Activated CD8-positive, alpha-beta T cell treated with anti-CD3 and anti-CD28 coated beads for 36 hours (primary cell): Measurements from ENCODE around the gene SLX4IP. TPM values are rescaled to one million over a fixed set of nuclear protein-coding genes. Genes with fewer than 3 reads are reported as not detected.
A peak's percentile ranks its signal among the peaks of the same experiment; 100 is the strongest.

Experiments
- ATAC-seq: fragments of 200-7000 bp; cut with Tn5 transposase; one replicate; pipeline ENCODE4 v1.10.0; 2021; ENCODE audit warnings: mild to moderate bottlenecking, moderate library complexity
- CTCF ChIA-PET: fragments of 350-600 bp; sonication (Branson Sonifier 250); formaldehyde crosslinking; loops from one replicate; lab custom pipeline; 2021; ENCODE audit warnings: antibody characterized with exemption; lab: Charles Lee
- POLR2A ChIA-PET: fragments of 350-600 bp; sonication (Branson Sonifier 250); formaldehyde crosslinking; loops from one replicate; lab custom pipeline; 2021; ENCODE audit warnings: antibody characterized with exemption; lab: Charles Lee
- DNase-seq: peaks from one replicate; pipeline ENCODE4 v3.0.0-alpha.2; 2020
- H3K27ac Mint-ChIP-seq: one replicate; pipeline ENCODE4 v1.8.0; 2021; ENCODE audit warnings: mild to moderate bottlenecking, mixed read lengths
- H3K27me3 Mint-ChIP-seq: one replicate; pipeline ENCODE4 v1.8.0; 2021; ENCODE audit warnings: mixed read lengths
- H3K36me3 Mint-ChIP-seq: one replicate; pipeline ENCODE4 v1.8.0; 2021; ENCODE audit warnings: low read depth, mixed read lengths
- H3K4me1 Mint-ChIP-seq: one replicate; pipeline ENCODE4 v1.8.0; 2021; ENCODE audit warnings: low read depth, mixed read lengths
- H3K4me3 Mint-ChIP-seq: one replicate; pipeline ENCODE4 v1.8.0; 2021; ENCODE audit warnings: mild to moderate bottlenecking, moderate library complexity, mixed read lengths
- H3K9me3 Mint-ChIP-seq: one replicate; pipeline ENCODE4 v1.8.0; 2021; ENCODE audit warnings: mixed read lengths
- CTCF ChIP-seq: fragments of 200-600 bp; IDR thresholded peaks from one replicate; pipeline ENCODE4 v1.8.0; 2022; ENCODE audit warnings: antibody characterized with exemption, mild to moderate bottlenecking
- intact Hi-C: fragments of 100-400 bp; cut with micrococcal nuclease; formaldehyde crosslinking; loops from one replicate; pipeline ENCODE4 v1.10.0; 2022
- total RNA-seq, 2 experiments: library from RNA; stranded (reverse); gene quantifications; one replicate each; pipeline ENCODE4 v1.2.3, GENCODE V29; 2021

The SLX4IP gene
- total RNA-seq, 2 experiments from 2014 or later = 6.5 to 7.3 TPM

GRCh38 chr20:10565922-10566897 is 131.1 kb downstream of the SLX4IP start:
- H3K36me3 Mint-ChIP-seq = peaks cover 48% of the 10 kb centered on the region
- peaks cover 23% of the 10 kb centered on the region for H3K4me1 Mint-ChIP-seq
- intact Hi-C loops = no loop called here
- ChIA-PET CTCF (no interaction called here), POLR2A (interaction anchor here (0.6 kb wide), 1 partner anchor 10 kb away, joined by 3 read pairs; no protein-coding TSS in a partner anchor)
- H3K27ac Mint-ChIP-seq = no peak overlapping the region
- H3K9me3 Mint-ChIP-seq = no peaks in the 10 kb centered on the region
- ATAC-seq = no peak
- no peak for DNase-seq
- no peak overlapping the region for H3K4me3 Mint-ChIP-seq
- no peaks in the 10 kb centered on the region for H3K27me3 Mint-ChIP-seq
- TF ChIP-seq CTCF = no peak

- Mint-ChIP-seq H3K4me3 (no peak overlapping the region), H3K4me1 (peaks cover 25% of the 10 kb centered on the region), H3K9me3 (no peaks in the 10 kb centered on the region), H3K36me3 (peaks cover 36% of the 10 kb centered on the region), H3K27me3 (no peaks in the 10 kb centered on the region), H3K27ac (no peak overlapping the region)
- CTCF ChIA-PET = no interaction called here
- intact Hi-C loops = no loop called here
- no peak for DNase-seq
- peak; percentile 53 for ATAC-seq
- POLR2A ChIA-PET = interaction anchor here (0.6 kb wide), 3 partner anchors 120 to 595 kb away, joined by 3 to 4 read pairs (median 3); no protein-coding TSS in a partner anchor
- no peak for TF ChIP-seq CTCF
Observed at GRCh38 chr20:10568032-10568431, 132.9 kb downstream of the SLX4IP start.

GRCh38 chr20:10571313-10571815 is 136.3 kb downstream of the SLX4IP start:
- peaks cover 29% of the 10 kb centered on the region for H3K36me3 Mint-ChIP-seq
- no peak for TF ChIP-seq CTCF
- peaks cover 12% of the 10 kb centered on the region for H3K4me1 Mint-ChIP-seq
- no peak overlapping the region for H3K27ac Mint-ChIP-seq
- no peak overlapping the region for H3K4me3 Mint-ChIP-seq
- H3K27me3 Mint-ChIP-seq = no peaks in the 10 kb centered on the region
- ATAC-seq = no peak
- no peak for DNase-seq
- POLR2A ChIA-PET = no interaction called here
- H3K9me3 Mint-ChIP-seq = no peaks in the 10 kb centered on the region
- intact Hi-C loops = no loop called here
- CTCF ChIA-PET = no interaction called here

- ChIA-PET CTCF (no interaction called here), POLR2A (no interaction called here)
- ATAC-seq (no peak), DNase-seq (no peak)
- peaks cover 27% of the 10 kb centered on the region for H3K36me3 Mint-ChIP-seq
- no peaks in the 10 kb centered on the region for H3K9me3 Mint-ChIP-seq
- no peak overlapping the region for H3K27ac Mint-ChIP-seq
- no peak for TF ChIP-seq CTCF
- no peaks in the 10 kb centered on the region for H3K27me3 Mint-ChIP-seq
- intact Hi-C loops = no loop called here
- H3K4me1 Mint-ChIP-seq = peaks cover 10% of the 10 kb centered on the region
- no peak overlapping the region for H3K4me3 Mint-ChIP-seq
Observed at GRCh38 chr20:10572853-10573252, 137.7 kb downstream of the SLX4IP start.
